ENCODE results near the gene PELO. TPM values are rescaled to one million over a fixed set of nuclear protein-coding genes. Genes with fewer than 3 reads are reported as not detected.

Gene PELO
- total and polyA plus RNA-seq, 4 donors, result 11.0 to 52.4 (median 39.9) TPM

DNA sequence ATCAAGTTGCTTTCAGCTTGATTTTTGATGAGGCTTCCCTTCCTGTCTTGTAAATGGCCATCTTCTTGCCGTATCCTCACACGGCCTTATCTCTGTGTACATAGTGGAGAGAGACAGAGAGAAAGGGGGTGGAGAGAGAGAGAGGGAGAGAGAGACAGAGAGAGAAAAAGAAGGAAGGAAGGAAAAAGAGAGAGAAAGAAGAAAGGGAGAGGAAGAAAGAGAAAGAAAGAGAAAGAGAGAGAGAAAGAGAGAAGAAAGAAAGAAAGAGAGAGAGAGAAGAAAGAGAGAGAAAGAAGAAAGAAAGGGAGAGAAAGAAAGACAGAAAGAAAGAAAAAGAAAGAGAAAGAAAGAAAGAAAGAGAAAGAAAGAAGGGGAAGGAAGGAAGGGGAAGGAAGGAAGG, 46.6 kb downstream of the PELO start:
- Histone ChIP-seq H3K9me3 (ENCODE audit: control insufficient read depth, low read length) (no peaks in the 10 kb centered on the region), H3K27me3 (ENCODE audit: control insufficient read depth in 1 of 2, insufficient read depth in 2 of 2, low read length in 1 of 2) (no peaks in the 10 kb centered on the region), H3K4me1 (ENCODE audit: control insufficient read depth in 1 of 2, insufficient read depth in 2 of 2, low read length in 2 of 2) (peaks cover 3 to 12% of the 10 kb centered on the region in 2 donors), H3K27ac (ENCODE audit: low read depth in 1 of 2, low read length in 2 of 2) (no peak overlapping the region), H3K4me3 (ENCODE audit: low read length in 2 of 2) (no peak overlapping the region), H3K36me3 (ENCODE audit: control insufficient read depth in 1 of 2, insufficient read depth in 2 of 2, low read length in 1 of 2) (no peaks in the 10 kb centered on the region)
- ATAC-seq (ENCODE audit: low FRiP score), result no peak
- 87 to 89% methylated on average over 2 of the region's 2 CpGs for WGBS, 2 donors
- no peak for DNase-seq
- intact Hi-C loops (cut with DNase I), result no loop called here

- intact Hi-C loops (cut with DNase I), result loop anchor here in 1 of 2 donors (5.0 kb wide), 1 partner anchor 35 kb away; no protein-coding TSS in a partner anchor
- peaks cover 1 to 5% of the 10 kb centered on the region in 2 donors for H3K4me1 ChIP-seq (ENCODE audit: control insufficient read depth in 1 of 2, insufficient read depth in 2 of 2, low read length in 2 of 2)
- DNase-seq (peak in 1 of 2 donors; percentile 71), ATAC-seq (ENCODE audit: low FRiP score) (peak; percentile 78)
- H3K4me3 ChIP-seq (ENCODE audit: low read length in 2 of 2), result peak overlapping the region in 1 of 2 donors; percentile 82
- no peaks in the 10 kb centered on the region for H3K9me3 ChIP-seq (ENCODE audit: control insufficient read depth, low read length)
- 2 to 10% methylated on average over 7 of the region's 7 CpGs for WGBS, 2 donors
- no peaks in the 10 kb centered on the region for H3K27me3 ChIP-seq (ENCODE audit: control insufficient read depth in 1 of 2, insufficient read depth in 2 of 2, low read length in 1 of 2)
- peak overlapping the region; percentile 96 to 98 for H3K27ac ChIP-seq (ENCODE audit: low read depth in 1 of 2, low read length in 2 of 2)
- H3K36me3 ChIP-seq (ENCODE audit: control insufficient read depth in 1 of 2, insufficient read depth in 2 of 2, low read length in 1 of 2), result no peaks in the 10 kb centered on the region
Observed at GRCh38 chr5:52837068-52837467, 49.4 kb downstream of the PELO start.

Other genes starting within 250 kb of the PELO start
- 100 to 1,000 TPM; 132 to 152 TPM for gene ITGA1, start within 50 bp of the PELO start, total RNA-seq
- 10 to 100 TPM; 17.8 to 65.0 TPM for gene ITGA1, start within 50 bp of the PELO start, polyA plus RNA-seq
- gene ITGA2, start 201.4 kb downstream of the PELO start, total RNA-seq, result 1 to 10 TPM; 5.2 to 8.0 TPM
- 1 to 10 TPM in 1 of 2 donors, under 1 TPM in 1; 0.50 to 2.0 TPM for gene ITGA2, start 201.4 kb downstream of the PELO start, polyA plus RNA-seq